ENCODE results near the gene IFNL4.
"Not testable (repeated sequence)": the region's sequence is repeated elsewhere in the genome, so short reads cannot be mapped to it uniquely, and the experiment has no call there.

Gene IFNL4

GRCh38 chr19:39248806-39249205 is at the start of gene IFNL4:
Gene IFNL4, minus strand, starts transcription at chr19:39248856.
- DNase-seq (ENCODE audit: low spot score) = no peak

GRCh38 chr19:39297931-39298634 is 49.4 kb upstream of the IFNL4 start:
- no peak for DNase-seq (ENCODE audit: low spot score)

- DNase-seq (ENCODE audit: low spot score) = no peak
Measured at GRCh38 chr19:39296906-39297305, 48.2 kb upstream of the IFNL4 start.

DNA sequence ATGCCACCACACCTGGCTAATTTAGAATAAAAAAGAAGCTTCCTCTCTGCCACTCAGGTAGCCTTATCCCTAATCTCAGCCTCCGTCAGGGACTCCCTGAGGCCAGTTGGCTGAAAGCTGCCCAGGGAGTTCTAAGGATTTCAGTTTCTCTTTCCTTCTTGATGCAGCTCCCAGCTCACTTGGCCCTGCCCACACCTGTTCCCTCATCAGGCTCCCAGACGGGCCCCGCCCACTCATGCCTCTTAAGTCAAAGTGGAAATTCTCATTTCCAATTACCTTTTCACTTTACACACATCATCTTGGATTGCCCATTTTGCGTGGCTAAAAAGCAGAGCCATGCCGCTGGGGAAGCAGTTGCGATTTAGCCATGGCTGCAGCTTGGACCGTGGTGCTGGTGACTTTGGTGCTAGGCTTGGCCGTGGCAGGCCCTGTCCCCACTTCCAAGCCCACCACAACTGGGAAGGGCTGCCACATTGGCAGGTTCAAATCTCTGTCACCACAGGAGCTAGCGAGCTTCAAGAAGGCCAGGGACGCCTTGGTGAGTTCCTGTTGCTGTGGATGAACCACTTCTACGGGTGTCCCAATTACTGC is 47.5 kb upstream of the IFNL4 start, which contains the start of gene IFNL1:
TSS of gene IFNL1 (plus strand) at position 353 of the 591 bp plus-strand sequence. CDS start at position 368, 15 bp downstream.
- DNase-seq (ENCODE audit: low spot score) = no peak

DNA sequence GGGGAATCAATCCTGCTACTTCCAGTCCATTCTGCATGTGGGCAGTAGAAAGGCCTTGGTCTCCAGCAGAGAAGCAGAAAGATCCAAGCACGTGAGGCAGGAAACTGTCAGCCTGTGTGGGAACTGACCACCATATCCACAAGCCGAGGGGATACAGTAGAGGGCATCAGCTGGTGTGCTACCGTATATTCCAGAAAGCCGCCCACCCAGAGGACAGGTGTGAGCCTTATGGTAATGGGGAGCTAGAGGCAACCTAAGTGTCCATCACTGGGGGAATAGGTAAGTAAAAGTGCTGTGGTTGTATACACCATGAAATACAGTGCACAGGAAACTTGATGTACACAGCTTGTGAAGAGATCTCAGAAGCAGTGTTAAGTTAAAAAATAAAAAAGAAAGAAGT is 44.7 kb upstream of the IFNL4 start:
- no peak for DNase-seq (ENCODE audit: low spot score)

DNA sequence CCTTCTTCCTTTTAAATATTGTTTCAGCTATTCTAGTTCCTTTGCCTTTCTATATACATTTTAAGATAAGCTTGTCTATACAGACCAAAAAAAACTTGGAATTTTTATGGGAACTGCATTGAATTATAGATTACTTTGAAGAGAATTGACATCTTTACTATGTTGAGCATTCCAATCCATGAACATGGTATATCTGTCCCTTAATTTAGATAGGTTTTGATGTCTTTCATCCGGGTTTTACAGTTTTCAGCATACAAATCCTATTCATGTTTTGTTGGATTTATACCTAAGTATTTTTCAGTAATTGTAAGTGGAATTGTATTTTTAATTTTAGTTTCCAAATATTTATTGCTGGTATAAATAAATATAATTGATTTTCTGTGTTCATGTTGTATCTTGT is 35.4 kb upstream of the IFNL4 start:
- no peak for DNase-seq (ENCODE audit: low spot score)

DNA sequence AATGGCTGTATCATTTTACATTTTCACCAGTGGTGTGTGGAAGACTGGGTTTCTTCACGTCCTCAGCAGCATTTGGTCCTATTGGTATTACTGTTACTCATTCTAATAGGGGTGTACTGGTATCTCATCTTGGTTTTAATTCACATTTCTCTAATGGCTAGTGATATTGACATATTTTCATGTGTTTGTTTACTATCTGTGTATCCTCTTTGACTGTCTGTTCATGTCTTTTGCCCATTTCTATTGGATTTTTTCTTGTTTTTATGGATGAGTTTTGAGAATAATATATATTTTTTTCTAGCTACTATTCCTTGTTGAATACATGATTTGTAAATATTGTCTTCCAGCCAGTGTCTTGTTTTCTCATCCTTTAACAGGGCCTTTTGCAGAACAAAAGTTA is 33.4 kb upstream of the IFNL4 start:
- no peak for DNase-seq (ENCODE audit: low spot score)

- no peak for DNase-seq (ENCODE audit: low spot score)
Measured at GRCh38 chr19:39277598-39277997, 28.9 kb upstream of the IFNL4 start.

DNA sequence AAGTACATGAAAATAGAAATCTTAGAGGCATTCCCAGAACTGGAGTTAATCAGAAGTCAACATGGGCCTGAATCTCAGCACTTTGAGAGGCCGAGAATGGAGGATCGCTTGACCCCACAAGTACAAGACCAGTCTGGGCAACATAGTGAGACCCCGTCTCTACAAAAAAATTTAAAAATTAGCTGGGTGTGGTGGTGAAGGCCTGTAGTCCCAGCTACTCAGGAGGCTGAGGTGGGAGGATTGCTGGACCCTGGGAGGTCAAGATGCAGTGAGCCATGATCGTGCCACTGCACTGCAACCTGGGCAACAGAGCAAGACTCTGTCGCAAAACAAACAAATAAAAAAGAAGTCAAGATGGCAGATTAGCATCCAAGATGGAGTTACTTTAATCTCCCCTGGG is 28.1 kb upstream of the IFNL4 start:
- DNase-seq (ENCODE audit: low spot score) = no peak

DNA sequence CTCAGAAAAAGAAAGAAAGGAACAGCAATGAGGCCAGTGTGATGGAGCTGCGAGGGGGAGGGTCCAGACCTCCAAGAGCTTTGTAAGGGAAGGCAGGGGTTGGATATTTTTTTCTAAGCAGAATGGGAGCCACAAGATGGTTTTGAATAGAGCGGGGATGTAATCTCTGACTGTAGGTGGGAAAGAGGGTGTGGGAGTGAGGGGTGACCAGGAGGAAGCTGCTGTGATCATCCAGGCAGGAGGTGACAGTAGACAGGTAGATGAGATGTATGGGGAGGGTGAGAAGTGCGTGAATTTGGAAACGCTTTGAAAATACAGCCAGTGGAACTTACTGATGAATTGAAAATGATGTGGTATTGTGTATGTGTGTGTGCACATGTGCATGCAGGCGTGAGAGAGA is 26.9 kb upstream of the IFNL4 start:
- no peak for DNase-seq (ENCODE audit: low spot score)

GRCh38 chr19:39273859-39274258 is 25.2 kb upstream of the IFNL4 start:
- not testable (repeated sequence) for DNase-seq (ENCODE audit: low spot score)

- no peak for DNase-seq (ENCODE audit: low spot score)
Measured at GRCh38 chr19:39270036-39270871, 21.6 kb upstream of the IFNL4 start.

DNA sequence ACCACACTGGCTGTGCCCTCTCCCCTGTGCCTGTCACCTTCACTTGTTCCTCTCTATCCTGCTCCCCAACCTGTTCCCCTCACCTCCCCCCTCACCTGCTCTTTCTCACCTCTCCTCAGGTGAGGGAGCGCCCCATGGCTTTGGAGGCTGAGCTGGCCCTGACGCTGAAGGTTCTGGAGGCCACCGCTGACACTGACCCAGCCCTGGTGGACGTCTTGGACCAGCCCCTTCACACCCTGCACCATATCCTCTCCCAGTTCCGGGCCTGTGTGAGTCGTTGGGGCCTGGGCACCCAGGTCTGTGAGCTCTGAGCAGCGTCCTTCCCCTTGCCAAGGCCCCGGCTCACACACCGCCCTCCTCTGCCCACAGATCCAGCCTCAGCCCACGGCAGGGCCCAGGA is 20.7 kb upstream of the IFNL4 start:
- DNase-seq (ENCODE audit: low spot score) = not testable (repeated sequence)

DNA sequence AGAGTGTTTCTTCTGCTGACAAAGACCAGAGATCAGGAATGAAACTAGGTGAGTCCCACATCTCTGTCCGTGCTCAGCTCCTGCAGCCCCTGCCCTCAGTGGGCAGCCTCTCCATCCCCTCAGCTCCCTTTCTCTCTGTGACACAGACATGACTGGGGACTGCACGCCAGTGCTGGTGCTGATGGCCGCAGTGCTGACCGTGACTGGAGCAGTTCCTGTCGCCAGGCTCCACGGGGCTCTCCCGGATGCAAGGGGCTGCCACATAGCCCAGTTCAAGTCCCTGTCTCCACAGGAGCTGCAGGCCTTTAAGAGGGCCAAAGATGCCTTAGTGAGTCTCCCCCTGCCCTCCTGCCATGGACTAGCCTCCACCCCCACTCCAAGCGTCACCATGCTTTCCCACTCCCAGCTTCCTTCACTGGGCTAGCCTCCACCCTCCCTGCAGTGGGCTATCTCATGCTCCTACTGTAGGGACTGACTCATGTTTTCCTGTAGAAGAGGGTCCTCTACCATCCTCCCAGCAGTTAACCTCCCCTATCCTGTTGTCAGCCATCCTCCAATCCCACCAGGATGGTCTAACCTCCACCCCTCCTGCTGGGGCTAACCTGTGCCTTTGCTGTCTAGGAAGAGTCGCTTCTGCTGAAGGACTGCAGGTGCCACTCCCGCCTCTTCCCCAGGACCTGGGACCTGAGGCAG is 20.0 kb upstream of the IFNL4 start:
- not testable (repeated sequence) for DNase-seq (ENCODE audit: low spot score)

DNA sequence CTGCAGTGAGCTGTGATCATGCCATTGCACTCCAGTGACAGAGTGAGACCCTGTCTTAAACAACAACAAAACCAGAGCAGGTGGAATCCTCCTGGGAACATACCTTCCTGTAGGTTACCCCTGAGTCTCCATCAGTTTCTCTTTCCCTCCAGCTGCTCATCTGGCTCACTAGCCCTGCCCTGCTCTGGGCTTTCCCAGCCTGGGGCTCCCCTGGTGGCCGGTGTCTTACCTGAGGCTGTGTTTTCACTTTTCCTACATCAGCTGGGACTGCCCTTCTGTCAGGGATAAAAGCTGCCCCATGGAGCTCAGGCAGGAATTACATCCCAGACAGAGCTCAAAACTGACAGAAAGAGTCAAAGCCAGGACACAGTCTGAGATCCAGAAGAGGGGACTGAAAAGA is 19.4 kb upstream of the IFNL4 start, which contains the start of gene IFNL2:
TSS of gene IFNL2 (plus strand) at position 312 of the 400 bp plus-strand sequence. CDS start 173 bp downstream, outside the sequence.
- not testable (repeated sequence) for DNase-seq (ENCODE audit: low spot score)

GRCh38 chr19:39265321-39265916 is 16.8 kb upstream of the IFNL4 start:
- DNase-seq (ENCODE audit: low spot score) = no peak

DNA sequence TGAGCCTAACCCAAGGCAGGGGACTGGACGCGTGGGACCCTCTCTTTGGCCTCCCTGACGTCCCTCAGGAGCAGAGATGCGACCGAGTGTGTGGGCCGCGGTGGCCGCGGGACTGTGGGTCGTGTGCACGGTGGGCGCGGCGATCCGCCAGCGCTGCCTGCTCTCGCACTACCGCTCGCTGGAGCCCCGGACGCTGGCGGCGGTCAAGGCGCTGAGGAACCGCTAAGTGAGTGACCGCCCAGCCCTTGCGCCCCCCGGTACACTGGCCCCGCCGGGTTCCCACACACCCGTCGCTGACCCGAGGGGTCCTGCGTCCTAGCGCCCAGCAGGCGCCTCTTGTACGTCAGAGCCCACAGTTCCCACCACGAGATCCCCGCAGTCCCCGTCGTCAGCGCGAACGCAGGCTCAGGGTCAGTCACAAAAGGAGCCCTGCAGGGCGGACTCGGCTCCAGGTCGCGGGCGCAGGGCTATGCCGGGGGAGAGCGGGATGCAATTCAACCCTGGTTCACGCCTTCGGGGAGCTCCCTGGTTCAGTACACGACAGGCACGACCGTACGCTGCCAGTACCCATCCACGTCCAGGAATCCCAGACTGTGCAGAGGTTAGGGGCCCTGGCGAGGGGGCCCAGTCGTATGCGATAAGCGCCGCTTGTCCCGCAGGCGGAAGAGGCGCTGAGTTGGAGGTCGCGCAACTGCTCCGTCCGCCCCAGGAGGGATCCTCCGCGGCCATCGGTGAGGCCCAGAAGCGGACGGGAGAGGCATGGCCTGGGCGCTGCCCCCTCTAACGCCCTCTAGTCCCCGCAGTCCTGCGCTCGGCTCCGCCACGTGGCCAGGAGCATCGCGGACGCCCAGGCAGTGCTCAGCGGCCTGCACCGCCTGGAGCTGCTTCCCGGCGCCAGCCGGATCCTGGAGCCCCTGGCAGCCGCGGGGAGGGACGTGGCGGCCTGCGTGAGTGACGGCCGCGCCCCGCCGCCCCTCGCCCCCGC is 15.9 kb upstream of the IFNL4 start:
- DNase-seq (ENCODE audit: low spot score) = no peak

DNA sequence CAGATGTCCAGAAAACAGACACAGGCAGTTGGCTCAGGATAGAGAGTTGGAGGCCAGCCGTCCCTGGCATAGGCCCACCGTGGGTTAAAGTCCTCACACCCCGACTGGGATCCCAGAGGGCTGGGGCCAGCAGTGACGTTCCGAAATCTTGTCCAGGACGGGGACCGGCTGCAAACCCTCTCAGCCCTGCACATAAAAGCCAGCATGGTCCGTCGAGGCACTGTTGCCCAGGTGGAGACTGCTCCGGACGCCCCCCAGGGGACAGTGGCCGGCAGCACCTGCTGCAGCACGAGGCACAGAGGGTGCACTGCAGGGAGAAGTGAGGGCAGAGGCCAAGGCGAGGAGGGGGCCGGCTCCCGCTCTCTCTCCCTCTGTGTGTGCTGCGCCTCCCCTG is 15.3 kb upstream of the IFNL4 start:
- DNase-seq (ENCODE audit: low spot score) = no peak

DNA sequence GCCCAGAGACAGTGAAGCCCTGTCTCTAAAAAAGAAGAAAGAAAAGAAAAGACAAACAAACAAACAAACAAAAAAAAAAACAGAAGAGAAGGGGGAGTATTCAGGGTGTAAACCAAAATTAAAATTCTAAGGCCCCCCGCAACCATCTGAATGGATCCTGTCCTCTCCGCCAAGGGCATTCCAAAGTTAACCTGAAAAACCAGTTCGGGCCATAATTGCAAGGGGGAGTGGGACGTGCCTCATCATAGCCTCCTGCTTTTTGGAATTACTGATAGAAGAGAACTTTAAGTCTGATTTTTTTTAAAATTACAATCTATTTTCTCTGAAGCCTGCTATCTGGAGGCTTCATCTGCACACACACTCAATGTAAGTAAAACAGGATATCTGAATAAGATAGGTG is 13.8 kb upstream of the IFNL4 start:
- DNase-seq (ENCODE audit: low spot score) = no peak

GRCh38 chr19:39261704-39262103 is 13.0 kb upstream of the IFNL4 start:
- no peak for DNase-seq (ENCODE audit: low spot score)

GRCh38 chr19:39257227-39257626 is 8.6 kb upstream of the IFNL4 start:
- no peak for DNase-seq (ENCODE audit: low spot score)

Measured in kidney capillary endothelial cell (primary cell).